Mucosa of descending colon (tissue), 3 donors: ENCODE results near the gene PDE4B. TPM values are rescaled to one million over a fixed set of nuclear protein-coding genes. Genes with fewer than 3 reads are reported as not detected.
A peak's percentile ranks its signal among the peaks of the same experiment; 100 is the strongest.

Experiments used
- ATAC-seq: fragments of 200-7000 bp; cut with Tn5 transposase; one replicate; pipeline ENCODE4 v1.9.1; 2020; ENCODE audit warnings: mild to moderate bottlenecking, moderate library complexity
- DNase-seq, 3 donors: peaks; one replicate each; pipeline ENCODE4 v3.0.0-alpha.2; 2020
- H3K36me3 ChIP-seq: fragments of 200-600 bp; one replicate; pipeline ENCODE4 v1.8.0; 2021; ENCODE audit warnings: low read depth, mild to moderate bottlenecking
- H3K4me1 ChIP-seq: fragments of 200-600 bp; one replicate; pipeline ENCODE4 v1.8.0; 2021; ENCODE audit warnings: low read depth, mild to moderate bottlenecking
- H3K4me3 ChIP-seq: fragments of 200-600 bp; one replicate; pipeline ENCODE4 v1.8.0; 2021; ENCODE audit warnings: mild to moderate bottlenecking
- H3K9me3 ChIP-seq: fragments of 200-600 bp; one replicate; pipeline ENCODE4 v1.8.0; 2021; ENCODE audit warnings: mild to moderate bottlenecking
- CTCF ChIP-seq: fragments of 200-600 bp; IDR thresholded peaks from one replicate; pipeline ENCODE4 v1.8.0; 2022; ENCODE audit warnings: antibody characterized with exemption, mild to moderate bottlenecking
- intact Hi-C, 2 donors: fragments of 100-400 bp; cut with DNase I in 1 of 2; cut with micrococcal nuclease in 1 of 2; formaldehyde crosslinking; loops; one replicate each; pipeline versions ENCODE4 v1.11.0 to v1.11.1; 2022; cut with DNase I, micrococcal nuclease
- total RNA-seq, 3 donors: library from RNA; stranded (reverse); fragmentation: NEBNext Ultra II Directional in 2 of 3; extraction: Animal tissue kit (Norgen Biotek cat#: 25700) in 2 of 3; gene quantifications; one replicate each; pipeline versions ENCODE4 v1.2.1 to v1.2.4, GENCODE V29; 2021 to 2023
- donor health status: DM: no; HTN: no; CAD: no; lungs with moderate emphysema.
- donor health status: DM: no; HTN: no; CAD: no.
- donor health status: DM: no; HTN: yes; CAD: no.

PDE4B gene
- total RNA-seq, 3 donors from 2014 or later: 3.4 to 6.6 (median 4.9) TPM

DNA sequence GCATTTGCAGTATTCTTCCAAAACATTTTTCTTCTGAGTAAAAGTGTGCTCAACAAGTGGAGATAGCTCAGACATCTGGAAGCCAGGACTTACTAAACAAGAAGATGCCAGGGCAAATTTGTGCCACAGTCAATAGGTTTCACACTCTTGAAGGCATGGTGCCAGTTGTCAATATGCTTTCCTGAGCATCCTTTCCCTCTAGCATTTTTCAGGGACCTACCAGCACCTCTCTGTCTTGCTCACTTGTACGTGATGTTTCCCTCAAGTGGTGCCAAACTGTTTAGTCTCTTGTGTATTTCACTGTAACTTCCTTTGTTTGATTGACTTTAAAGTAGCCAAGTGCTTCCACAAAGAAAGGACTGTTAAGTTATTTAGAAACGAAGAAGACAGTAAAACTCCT lies 547.2 kb downstream of the PDE4B start:
- DNase-seq: no peak
- ATAC-seq: no peak

GRCh38 chr1:66341446-66342089 lies 548.9 kb downstream of the PDE4B start:
- no peak for ATAC-seq
- DNase-seq: no peak
- Histone ChIP-seq H3K4me3 (no peak overlapping the region), H3K9me3 (no peaks in the 10 kb centered on the region), H3K36me3 (no peaks in the 10 kb centered on the region), H3K4me1 (no peaks in the 10 kb centered on the region)
- no peak for TF ChIP-seq CTCF
- intact Hi-C loops: no loop called here

More for the DNA sequence above, 547.2 kb downstream of the PDE4B start:
- H3K4me3 ChIP-seq: no peak overlapping the region
- no peak for TF ChIP-seq CTCF
- intact Hi-C loops: no loop called here
- H3K9me3 ChIP-seq: no peaks in the 10 kb centered on the region
- no peaks in the 10 kb centered on the region for H3K4me1 ChIP-seq
- no peaks in the 10 kb centered on the region for H3K36me3 ChIP-seq

GRCh38 chr1:66342707-66343106 lies 550.0 kb downstream of the PDE4B start:
- DNase-seq: peak in 1 of 3 donors; percentile 40
- no peak overlapping the region for H3K4me3 ChIP-seq
- no peaks in the 10 kb centered on the region for H3K36me3 ChIP-seq
- H3K9me3 ChIP-seq: no peaks in the 10 kb centered on the region
- TF ChIP-seq CTCF: no peak
- no peaks in the 10 kb centered on the region for H3K4me1 ChIP-seq
- no peak for ATAC-seq
- intact Hi-C loops: no loop called here

DNA sequence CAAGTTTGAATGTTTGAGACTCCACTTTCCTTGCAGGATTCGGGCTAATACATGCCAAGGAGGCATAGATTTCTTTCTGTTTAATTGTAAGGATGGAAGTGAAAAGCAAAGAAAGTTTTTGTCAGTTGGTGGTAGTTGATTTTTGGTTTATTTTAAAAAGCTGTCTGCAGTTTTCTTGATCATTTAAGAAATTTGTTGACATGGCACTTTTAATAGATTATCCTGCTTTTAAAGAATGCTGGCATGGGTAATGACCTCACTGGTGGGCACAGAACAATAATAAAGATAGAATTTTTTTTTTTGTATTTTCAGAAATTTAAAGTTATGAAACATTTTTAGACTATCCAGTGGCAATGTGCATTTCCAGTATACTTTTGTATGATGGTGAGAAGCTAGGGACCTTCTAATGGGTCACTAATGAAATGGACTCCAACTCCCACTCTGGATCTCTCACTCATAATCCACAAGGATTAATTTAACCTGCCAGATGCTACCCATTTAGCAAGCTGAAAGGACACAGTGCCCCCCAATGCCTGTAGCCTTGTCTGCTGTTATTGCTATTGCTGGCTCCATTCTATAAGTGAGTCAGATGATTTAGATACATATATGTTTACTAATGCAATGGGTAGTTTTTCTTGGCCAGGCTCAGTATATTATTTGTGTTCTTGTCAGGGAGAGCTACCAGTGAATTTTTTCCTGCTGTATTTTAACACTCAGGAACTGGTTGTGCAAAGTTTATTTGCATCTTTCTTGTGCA lies 551.1 kb downstream of the PDE4B start:
- DNase-seq: no peak
- no peak overlapping the region for H3K4me3 ChIP-seq
- H3K9me3 ChIP-seq: no peaks in the 10 kb centered on the region
- H3K36me3 ChIP-seq: no peaks in the 10 kb centered on the region
- intact Hi-C loops: no loop called here
- TF ChIP-seq CTCF: no peak
- no peaks in the 10 kb centered on the region for H3K4me1 ChIP-seq
- ATAC-seq: no peak

- intact Hi-C loops: no loop called here
- Histone ChIP-seq H3K36me3 (no peaks in the 10 kb centered on the region), H3K4me3 (no peak overlapping the region), H3K4me1 (peaks cover 4% of the 10 kb centered on the region), H3K9me3 (no peaks in the 10 kb centered on the region)
- TF ChIP-seq CTCF: no peak
- no peak for ATAC-seq
- no peak for DNase-seq
Observed at GRCh38 chr1:66346057-66346795, 553.5 kb downstream of the PDE4B start.
